ENCODE data around the gene TPSD1.
"Not testable (repeated sequence)": the region's sequence is repeated elsewhere in the genome, so short reads cannot be mapped to it uniquely, and the experiment has no call there.

Gene TPSD1

GRCh38 chr16:1255276-1256122 lies at the start of gene TPSD1:
TSS of gene TPSD1 (plus strand) at chr16:1256069. CDS start at chr16:1256281, 212 bp downstream.
- not testable (repeated sequence) for H3K27me3 Mint-ChIP-seq, H3K9me3 Mint-ChIP-seq, H3K27ac Mint-ChIP-seq, H3K4me3 Mint-ChIP-seq, H3K4me1 Mint-ChIP-seq, H3K36me3 Mint-ChIP-seq

- Mint-ChIP-seq H3K27ac (no peak overlapping the region), H3K36me3 (no peaks in the 10 kb centered on the region)
These were observed 49.5 kb upstream of the TPSD1 start for GRCh38 chr16:1206326-1206725.

GRCh38 chr16:1206786-1207185 lies 49.1 kb upstream of the TPSD1 start:
- Mint-ChIP-seq H3K4me3 (no peak overlapping the region), H3K36me3 (no peaks in the 10 kb centered on the region), H3K4me1 (no peaks in the 10 kb centered on the region), H3K9me3 (no peaks in the 10 kb centered on the region), H3K27ac (no peak overlapping the region), H3K27me3 (no peaks in the 10 kb centered on the region)

More at GRCh38 chr16:1206326-1206725, 49.5 kb upstream of the TPSD1 start:
- Mint-ChIP-seq H3K4me1 (no peaks in the 10 kb centered on the region), H3K9me3 (no peaks in the 10 kb centered on the region), H3K27me3 (no peaks in the 10 kb centered on the region), H3K4me3 (no peak overlapping the region)

GRCh38 chr16:1208239-1208830 lies 47.5 kb upstream of the TPSD1 start:
- H3K27ac Mint-ChIP-seq = peak overlapping the region; percentile 65
- H3K4me3 Mint-ChIP-seq = peak overlapping the region; percentile 60
- H3K4me1 Mint-ChIP-seq = no peaks in the 10 kb centered on the region
- H3K36me3 Mint-ChIP-seq = no peaks in the 10 kb centered on the region
- no peaks in the 10 kb centered on the region for H3K9me3 Mint-ChIP-seq
- no peaks in the 10 kb centered on the region for H3K27me3 Mint-ChIP-seq

GRCh38 chr16:1209081-1209480 lies 46.8 kb upstream of the TPSD1 start:
- Mint-ChIP-seq H3K9me3 (no peaks in the 10 kb centered on the region), H3K4me1 (no peaks in the 10 kb centered on the region), H3K4me3 (no peak overlapping the region), H3K27me3 (no peaks in the 10 kb centered on the region), H3K27ac (no peak overlapping the region), H3K36me3 (no peaks in the 10 kb centered on the region)

GRCh38 chr16:1210461-1210860 lies 45.4 kb upstream of the TPSD1 start:
- H3K9me3 Mint-ChIP-seq = no peaks in the 10 kb centered on the region
- no peak overlapping the region for H3K27ac Mint-ChIP-seq
- no peaks in the 10 kb centered on the region for H3K36me3 Mint-ChIP-seq
- no peaks in the 10 kb centered on the region for H3K27me3 Mint-ChIP-seq
- H3K4me3 Mint-ChIP-seq = no peak overlapping the region
- H3K4me1 Mint-ChIP-seq = no peaks in the 10 kb centered on the region

GRCh38 chr16:1211451-1212268 lies 44.2 kb upstream of the TPSD1 start:
- Mint-ChIP-seq H3K9me3 (no peaks in the 10 kb centered on the region), H3K4me1 (no peaks in the 10 kb centered on the region), H3K36me3 (no peaks in the 10 kb centered on the region), H3K27ac (no peak overlapping the region), H3K27me3 (no peaks in the 10 kb centered on the region), H3K4me3 (no peak overlapping the region)

GRCh38 chr16:1212616-1213194 lies 43.2 kb upstream of the TPSD1 start:
- Mint-ChIP-seq H3K9me3 (no peaks in the 10 kb centered on the region), H3K27me3 (no peaks in the 10 kb centered on the region), H3K4me1 (no peaks in the 10 kb centered on the region), H3K4me3 (no peak overlapping the region), H3K27ac (no peak overlapping the region), H3K36me3 (no peaks in the 10 kb centered on the region)

- no peaks in the 10 kb centered on the region for H3K9me3 Mint-ChIP-seq
- H3K4me3 Mint-ChIP-seq = no peak overlapping the region
These were observed 42.6 kb upstream of the TPSD1 start for GRCh38 chr16:1213231-1213630.

GRCh38 chr16:1213796-1214372 lies 42.0 kb upstream of the TPSD1 start:
- Mint-ChIP-seq H3K36me3 (no peaks in the 10 kb centered on the region), H3K4me1 (no peaks in the 10 kb centered on the region), H3K27me3 (no peaks in the 10 kb centered on the region), H3K27ac (no peak overlapping the region), H3K4me3 (no peak overlapping the region), H3K9me3 (no peaks in the 10 kb centered on the region)

More at GRCh38 chr16:1213231-1213630, 42.6 kb upstream of the TPSD1 start:
- Mint-ChIP-seq H3K27ac (no peak overlapping the region), H3K27me3 (no peaks in the 10 kb centered on the region), H3K4me1 (no peaks in the 10 kb centered on the region), H3K36me3 (no peaks in the 10 kb centered on the region)

GRCh38 chr16:1214719-1215118 lies 41.1 kb upstream of the TPSD1 start:
- Mint-ChIP-seq H3K27me3 (no peaks in the 10 kb centered on the region), H3K4me3 (no peak overlapping the region), H3K9me3 (no peaks in the 10 kb centered on the region), H3K4me1 (no peaks in the 10 kb centered on the region), H3K27ac (no peak overlapping the region), H3K36me3 (no peaks in the 10 kb centered on the region)

- Mint-ChIP-seq H3K4me3 (no peak overlapping the region), H3K4me1 (no peaks in the 10 kb centered on the region), H3K27me3 (no peaks in the 10 kb centered on the region), H3K36me3 (no peaks in the 10 kb centered on the region), H3K9me3 (no peaks in the 10 kb centered on the region), H3K27ac (no peak overlapping the region)
These were observed 40.1 kb upstream of the TPSD1 start for GRCh38 chr16:1215574-1216295.

- H3K9me3 Mint-ChIP-seq = no peaks in the 10 kb centered on the region
- H3K27me3 Mint-ChIP-seq = no peaks in the 10 kb centered on the region
- H3K4me1 Mint-ChIP-seq = no peaks in the 10 kb centered on the region
- no peak overlapping the region for H3K4me3 Mint-ChIP-seq
- H3K36me3 Mint-ChIP-seq = no peaks in the 10 kb centered on the region
- H3K27ac Mint-ChIP-seq = no peak overlapping the region
These were observed 39.6 kb upstream of the TPSD1 start for GRCh38 chr16:1216296-1216619.

GRCh38 chr16:1216681-1217400 lies 39.0 kb upstream of the TPSD1 start:
- no peak overlapping the region for H3K4me3 Mint-ChIP-seq
- no peaks in the 10 kb centered on the region for H3K4me1 Mint-ChIP-seq
- no peaks in the 10 kb centered on the region for H3K36me3 Mint-ChIP-seq
- H3K27ac Mint-ChIP-seq = no peak overlapping the region
- no peaks in the 10 kb centered on the region for H3K27me3 Mint-ChIP-seq
- no peaks in the 10 kb centered on the region for H3K9me3 Mint-ChIP-seq

Data from activated naive CD4-positive, alpha-beta T cell treated with anti-CD3 and anti-CD28 coated beads, Interleukin-2, amount 50 U/mL, for 24 hours (primary cell).